ENCODE results near the gene DCD. TPM values are rescaled to one million over a fixed set of nuclear protein-coding genes. Genes with fewer than 3 reads are reported as not detected.

DCD gene
- total RNA-seq = not detected in 2 replicates

GRCh38 chr12:54648265-54648664, at the start of gene DCD:
DCD (minus strand) TSS chr12:54648365; CDS start chr12:54648303, 62 bp downstream.

GRCh38 chr12:54634795-54635194, 13.4 kb downstream of the DCD start, which contains the start of gene LACRT:
LACRT (minus strand) TSS chr12:54634895; CDS start chr12:54634841, 54 bp downstream.

Other genes starting within 250 kb of the DCD start
- gene ITGA5, start 229.1 kb downstream of the DCD start, total RNA-seq = 290 and 347 TPM in 2 replicates
- not detected in 2 replicates for gene GTSF1, start 174.8 kb downstream of the DCD start, total RNA-seq
- not detected in 2 replicates for gene NCKAP1L, start 150.6 kb downstream of the DCD start, total RNA-seq
- 3.1 TPM in 2 replicates for gene PDE1B, start 98.8 kb downstream of the DCD start, total RNA-seq
- not detected in 2 replicates for gene PPP1R1A, start 59.7 kb downstream of the DCD start, total RNA-seq
- not detected in 2 replicates for gene LACRT, start 13.5 kb downstream of the DCD start, total RNA-seq
- gene MUCL1, start 206.2 kb upstream of the DCD start, total RNA-seq = not detected in 2 replicates

Data from regular cardiac myocyte (primary cell).